Tibial nerve (tissue), 3 donors: ENCODE measurements around the gene IGSF5.

Experiments
- CTCF ChIP-seq, 5 experiments: fragments of 200-600 bp in 3 of 5; fragments of 450-650 bp in 2 of 5; sonication (generic) in 3 of 5; IDR thresholded peaks; one replicate each; pipeline ENCODE4 v1.5.1; 2016 to 2019; ENCODE audit warnings: antibody characterized with exemption in 5 of 5, mild to moderate bottlenecking in 3 of 5, moderate library complexity in 2 of 5
- POLR2A ChIP-seq, 2 donors: fragments of 450-650 bp; IDR thresholded peaks; one replicate each; pipeline ENCODE4 v1.6.1; 2017; ENCODE audit warnings: antibody characterized with exemption in 2 of 2, mild to moderate bottlenecking in 2 of 2, moderate library complexity in 2 of 2

GRCh38 chr21:39715804-39716397 lies 29.1 kb upstream of the IGSF5 start:
- TF ChIP-seq POLR2A (IDR thresholded peaks at IDR 0.05) (no peak), CTCF (IDR thresholded peaks at IDR 0.05) (peak; percentile 55 to 68 (median 63))
